Upper lobe of right lung (tissue), 1 donor: ENCODE data around the gene NCOA6. TPM values are rescaled to one million over a fixed set of nuclear protein-coding genes. Genes with fewer than 3 reads are reported as not detected.

Source experiments
- ATAC-seq: fragments of 200-7000 bp; cut with Tn5 transposase; one replicate; pipeline ENCODE4 v1.9.1; 2020; ENCODE audit warnings: mild to moderate bottlenecking, moderate library complexity
- DNase-seq: peaks from one replicate; pipeline ENCODE4 v3.0.0-alpha.2; 2020
- H3K27ac ChIP-seq: fragments of 200-600 bp; one replicate; pipeline ENCODE4 v1.8.0; 2022
- H3K27me3 ChIP-seq: fragments of 200-600 bp; one replicate; pipeline ENCODE4 v1.8.0; 2022; ENCODE audit warnings: mild to moderate bottlenecking
- H3K36me3 ChIP-seq: fragments of 200-600 bp; one replicate; pipeline ENCODE4 v1.8.0; 2022
- H3K4me1 ChIP-seq: fragments of 200-600 bp; one replicate; pipeline ENCODE4 v1.8.0; 2022
- H3K4me3 ChIP-seq: fragments of 200-600 bp; one replicate; pipeline ENCODE4 v1.8.0; 2022; ENCODE audit warnings: mild to moderate bottlenecking
- H3K9me3 ChIP-seq: fragments of 200-600 bp; one replicate; pipeline ENCODE4 v1.8.0; 2022
- CTCF ChIP-seq: fragments of 200-600 bp; IDR thresholded peaks from one replicate; pipeline ENCODE4 v1.8.0; 2022; ENCODE audit warnings: antibody characterized with exemption
- intact Hi-C: fragments of 100-400 bp; cut with DNase I; formaldehyde crosslinking; loops from one replicate; pipeline ENCODE4 v1.11.0; 2022
- total RNA-seq: library from RNA; stranded (reverse); fragmentation: NEBNext Ultra II Directional; extraction: Animal tissue kit (Norgen Biotek cat#: 25700); gene quantifications from one replicate; pipeline ENCODE4 v1.2.1, GENCODE V29; 2021
- donor health status: DM: no; HTN: yes; CAD: no; lungs with severe emphysema.

NCOA6 gene
- total RNA-seq, 1 donor from 2014 or later = 27.8 TPM

DNA sequence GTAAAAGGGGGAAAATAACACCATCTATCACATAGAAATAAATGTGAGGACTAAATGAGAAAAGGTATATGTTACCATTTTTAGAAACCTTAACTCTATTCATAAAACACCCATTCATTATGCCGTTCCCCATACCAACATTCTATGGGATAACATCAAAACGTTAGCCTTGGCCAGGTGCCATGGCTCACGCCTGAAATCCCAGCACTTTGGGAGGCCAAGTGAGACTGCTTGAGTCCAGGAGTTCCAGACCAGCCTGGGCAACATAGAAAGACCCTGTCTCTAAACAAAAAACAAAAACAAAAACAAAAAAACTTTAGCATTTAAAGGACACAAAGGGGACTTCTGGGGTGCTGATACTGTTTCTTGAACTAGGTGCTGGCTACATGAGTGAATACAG lies 149.9 kb downstream of the NCOA6 start:
- no peak for DNase-seq
- Histone ChIP-seq H3K9me3 (no peaks in the 10 kb centered on the region), H3K4me1 (no peaks in the 10 kb centered on the region), H3K4me3 (no peak overlapping the region), H3K27me3 (no peaks in the 10 kb centered on the region), H3K27ac (no peak overlapping the region), H3K36me3 (no peaks in the 10 kb centered on the region)
- no peak for TF ChIP-seq CTCF
- intact Hi-C loops = no loop called here
- ATAC-seq = no peak

- no peak for ATAC-seq
- no peaks in the 10 kb centered on the region for H3K36me3 ChIP-seq
- no peak overlapping the region for H3K27ac ChIP-seq
- no peak for DNase-seq
- H3K4me3 ChIP-seq = no peak overlapping the region
- no peak for TF ChIP-seq CTCF
- H3K27me3 ChIP-seq = no peaks in the 10 kb centered on the region
- no peaks in the 10 kb centered on the region for H3K9me3 ChIP-seq
- intact Hi-C loops = no loop called here
- H3K4me1 ChIP-seq = no peaks in the 10 kb centered on the region
These were observed 152.0 kb downstream of the NCOA6 start for GRCh38 chr20:34673412-34673811.

GRCh38 chr20:34669094-34669493 lies 156.4 kb downstream of the NCOA6 start:
- no peak for ATAC-seq
- H3K4me1 ChIP-seq = no peaks in the 10 kb centered on the region

More at GRCh38 chr20:34669094-34669493, 156.4 kb downstream of the NCOA6 start:
- TF ChIP-seq CTCF = no peak
- no peaks in the 10 kb centered on the region for H3K9me3 ChIP-seq
- no peak for DNase-seq
- intact Hi-C loops = no loop called here
- no peaks in the 10 kb centered on the region for H3K36me3 ChIP-seq
- H3K27ac ChIP-seq = no peak overlapping the region
- no peaks in the 10 kb centered on the region for H3K27me3 ChIP-seq
- no peak overlapping the region for H3K4me3 ChIP-seq

Other genes starting within 250 kb of the NCOA6 start
- gene PIGU, start 148.6 kb downstream of the NCOA6 start, total RNA-seq = 13.2 TPM
- gene TP53INP2, start 121.3 kb downstream of the NCOA6 start, total RNA-seq = 17.7 TPM
- 20.6 TPM for gene GGT7, start 47.2 kb upstream of the NCOA6 start, total RNA-seq
- 146 TPM for gene ACSS2, start 51.0 kb upstream of the NCOA6 start, total RNA-seq
- gene GSS, start 130.2 kb upstream of the NCOA6 start, total RNA-seq = 30.0 TPM
- gene MYH7B, start 130.2 kb upstream of the NCOA6 start, total RNA-seq = 1.8 TPM